Left renal cortex interstitium (tissue), 4 donors: Measurements from ENCODE around the gene LXN. TPM values are rescaled to one million over a fixed set of nuclear protein-coding genes. Genes with fewer than 3 reads are reported as not detected.

Source experiments
- DNase-seq, 4 donors: peaks; one replicate each; pipeline ENCODE4 v3.0.0-alpha.2; 2013; ENCODE audit warnings: low read depth in 4 of 4, low spot score in 2 of 4, missing footprints in 1 of 4
- polyA plus RNA-seq, 4 donors: library from polyadenylated mRNA; unstranded; fragments of 120-200 nt; gene quantifications; one replicate each; pipeline ENCODE4 v1.2.1, GENCODE V29; 2013; ENCODE audit not compliant: insufficient read length in 4 of 4

The LXN gene
- polyA plus RNA-seq, 4 donors: 27.2 to 36.1 (median 31.1) TPM

- DNase-seq: no peak
Observed at GRCh38 chr3:158678687-158679086, 6.2 kb upstream of the LXN start.

DNA sequence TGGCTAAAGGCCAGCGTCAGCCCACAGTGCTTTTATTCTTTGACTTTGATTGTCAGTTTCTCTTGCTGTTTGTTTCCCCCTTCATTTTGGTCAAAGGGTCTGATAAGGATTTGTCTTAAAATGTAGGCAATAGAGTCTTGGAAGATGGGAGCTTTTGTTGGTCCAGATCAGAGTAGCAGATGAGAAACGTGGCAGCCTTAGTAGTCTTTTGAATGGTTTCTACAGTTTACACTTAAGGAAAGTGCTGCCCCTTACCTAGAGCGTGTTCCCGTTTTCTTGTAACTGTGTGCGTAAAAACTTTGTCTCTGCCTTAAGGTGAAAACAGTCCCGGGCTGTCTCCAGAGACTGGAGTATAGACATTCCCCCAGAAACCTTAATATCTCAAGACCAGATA, 630 bp downstream of the LXN start:
- peak in 2 of 4 donors; percentile 3 to 19 for DNase-seq

DNA sequence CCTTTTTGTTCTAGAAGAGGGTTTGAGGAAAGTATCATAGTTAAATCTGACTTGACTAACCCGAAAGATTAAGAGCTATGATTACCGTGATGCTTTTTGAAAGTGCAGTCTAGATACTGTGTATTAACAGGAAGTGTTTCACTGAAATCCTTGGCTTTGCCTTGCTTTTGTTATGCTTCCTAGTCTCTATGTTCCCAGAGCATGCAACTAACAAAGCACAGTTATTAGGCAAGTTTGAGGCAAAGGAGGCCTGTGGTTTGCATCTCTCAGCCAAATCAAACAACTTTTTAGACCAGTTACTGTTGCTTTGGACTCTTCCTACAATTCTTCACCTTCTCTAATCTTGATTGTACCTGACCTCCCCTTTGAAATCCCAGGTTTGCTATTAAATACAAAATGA, 3.9 kb downstream of the LXN start:
- no peak for DNase-seq

DNA sequence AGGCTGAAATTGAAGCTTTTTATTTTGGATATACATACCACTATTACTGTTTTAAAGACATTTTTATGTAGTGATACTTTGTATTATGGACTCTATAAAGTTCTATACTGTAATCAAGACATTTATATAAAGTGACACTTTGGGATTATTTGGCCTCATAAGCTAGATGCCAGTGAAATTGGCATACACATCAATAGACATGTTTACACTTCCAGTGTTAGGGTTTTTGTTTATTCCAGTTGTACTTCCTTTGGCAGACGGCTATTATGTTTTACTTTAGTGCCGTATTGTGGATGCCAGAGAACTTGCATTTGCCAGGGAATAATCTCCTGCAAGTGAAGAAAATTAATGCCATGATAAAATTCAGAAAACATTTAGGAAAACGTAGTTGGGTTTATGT, 6.0 kb downstream of the LXN start:
- no peak for DNase-seq

- no peak for DNase-seq
Observed at GRCh38 chr3:158663832-158664231, 8.6 kb downstream of the LXN start.

DNA sequence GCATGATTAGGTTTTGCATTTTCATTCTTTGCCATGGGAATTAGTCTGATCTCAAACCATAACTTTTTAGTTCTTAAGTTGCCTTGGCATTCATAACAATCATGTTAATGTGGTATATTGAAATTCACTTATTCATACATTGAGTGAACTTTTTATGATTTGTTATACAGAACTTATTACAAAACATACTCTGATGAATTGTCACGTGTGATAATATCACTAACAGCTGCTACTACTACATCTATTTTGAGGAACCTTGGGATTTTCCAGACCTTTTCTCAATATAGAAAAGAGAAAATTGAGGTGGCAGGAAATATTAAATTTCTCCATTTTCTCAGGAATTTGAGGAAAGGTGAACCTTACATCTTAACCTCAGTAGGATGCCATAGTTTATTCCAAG, 9.2 kb downstream of the LXN start:
- DNase-seq: no peak

DNA sequence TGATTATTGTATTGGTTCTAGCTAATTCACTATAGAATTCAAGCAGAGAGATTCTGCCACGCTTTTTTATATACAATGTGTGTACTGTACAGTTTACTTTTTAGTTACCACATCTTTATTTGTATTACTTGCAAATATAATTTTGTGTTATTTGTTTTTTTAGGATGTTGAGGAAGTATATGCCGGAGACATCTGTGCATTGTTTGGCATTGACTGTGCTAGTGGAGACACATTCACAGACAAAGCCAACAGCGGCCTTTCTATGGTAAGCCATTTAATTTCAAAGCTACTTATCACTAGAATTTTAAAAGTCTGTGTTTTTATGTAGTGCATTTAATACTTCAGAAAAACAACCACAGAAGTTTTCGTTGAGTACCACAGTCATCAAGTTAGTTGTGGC, 11.7 kb downstream of the LXN start:
- no peak for DNase-seq

- peak in 1 of 4 donors; percentile 18 for DNase-seq
Observed at GRCh38 chr3:158659454-158660237, 12.8 kb downstream of the LXN start.

- DNase-seq: no peak
Observed at GRCh38 chr3:158658889-158659288, 13.6 kb downstream of the LXN start.

GRCh38 chr3:158652463-158652862, 20.0 kb downstream of the LXN start:
- DNase-seq: no peak

DNA sequence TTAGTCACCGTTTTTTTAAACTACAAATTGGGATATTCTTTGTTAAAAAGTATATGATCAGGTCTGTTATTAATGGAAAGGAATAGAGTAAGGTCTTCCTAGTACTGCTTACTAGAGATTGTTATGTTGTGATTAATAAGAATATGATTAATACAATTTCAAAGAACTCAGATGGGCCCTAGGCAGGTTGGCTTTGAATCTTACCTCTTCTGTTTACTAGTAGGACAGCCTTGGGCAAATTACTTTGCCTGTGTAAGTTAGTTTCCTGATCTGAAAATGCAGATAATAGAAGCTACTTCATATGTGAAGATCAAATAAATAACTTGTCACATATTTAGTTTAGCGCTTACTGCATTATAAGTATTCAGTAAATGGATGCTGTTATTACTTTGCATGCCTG, 21.3 kb downstream of the LXN start:
- DNase-seq: no peak

DNA sequence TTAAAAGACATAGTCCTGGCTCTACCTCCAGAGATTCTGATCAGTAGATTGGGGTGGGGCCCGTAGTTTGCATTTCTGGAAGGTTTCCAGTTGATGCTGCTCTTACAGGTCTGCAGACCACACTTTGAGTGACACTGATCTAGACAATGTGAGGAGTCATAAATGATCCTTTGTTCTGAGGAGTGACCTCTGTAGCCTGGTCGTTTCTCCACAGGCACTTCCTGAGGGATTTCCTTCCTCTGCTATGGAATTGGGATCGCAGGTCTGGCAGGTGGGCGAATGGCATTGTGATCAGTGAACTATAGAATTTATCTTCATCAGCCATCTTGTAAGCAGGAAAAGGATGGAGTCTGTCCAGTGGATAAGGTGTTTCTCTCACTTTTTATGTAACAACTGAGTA, 22.7 kb downstream of the LXN start:
- DNase-seq: no peak

- DNase-seq: peak; percentile 64 to 95 (median 80)
Observed at GRCh38 chr3:158644345-158644908, 28.0 kb downstream of the LXN start, which contains the start of gene GFM1. TSS of gene GFM1 (plus strand) at chr3:158644527. CDS start at chr3:158644635, 108 bp downstream.

- no peak for DNase-seq
Observed at GRCh38 chr3:158642474-158643210, 29.8 kb downstream of the LXN start.

DNA sequence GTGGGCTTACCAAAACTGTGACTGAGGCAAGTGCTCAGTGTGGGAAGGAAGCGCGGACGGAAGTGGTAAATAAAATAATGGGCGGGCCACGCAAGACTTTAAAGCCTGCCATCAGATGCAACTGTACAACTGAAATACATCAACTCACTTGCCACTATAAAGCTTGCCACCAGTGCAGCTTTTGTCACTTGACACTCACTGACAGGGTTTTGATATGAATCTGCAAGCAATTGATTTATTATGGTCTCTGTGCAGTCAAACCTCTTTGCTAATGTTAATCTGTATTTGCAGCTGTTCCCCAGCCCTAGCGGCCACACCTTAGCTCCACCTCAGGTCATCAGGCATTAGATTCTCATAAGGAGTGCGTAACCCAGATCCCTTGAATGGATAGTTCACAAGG, 30.4 kb downstream of the LXN start:
- no peak for DNase-seq

DNA sequence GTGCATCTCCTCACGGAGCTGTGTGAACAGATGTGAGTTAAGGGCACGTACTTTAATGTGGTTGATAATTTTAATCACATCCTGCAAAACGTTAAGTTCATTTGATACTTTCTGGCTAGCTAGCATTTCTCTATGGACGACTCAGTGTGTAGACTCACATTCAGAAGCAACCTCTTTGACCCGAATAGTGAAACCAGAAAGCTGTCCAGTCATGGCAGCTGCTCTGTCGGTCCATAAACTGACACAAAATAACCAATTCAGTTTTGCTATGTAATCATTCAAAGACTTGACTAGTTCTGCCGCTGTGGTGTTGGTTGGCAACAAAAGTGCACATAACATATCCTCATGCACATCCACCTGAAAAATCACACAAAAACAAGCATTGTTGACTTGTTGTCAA, 31.8 kb downstream of the LXN start:
- no peak for DNase-seq

DNA sequence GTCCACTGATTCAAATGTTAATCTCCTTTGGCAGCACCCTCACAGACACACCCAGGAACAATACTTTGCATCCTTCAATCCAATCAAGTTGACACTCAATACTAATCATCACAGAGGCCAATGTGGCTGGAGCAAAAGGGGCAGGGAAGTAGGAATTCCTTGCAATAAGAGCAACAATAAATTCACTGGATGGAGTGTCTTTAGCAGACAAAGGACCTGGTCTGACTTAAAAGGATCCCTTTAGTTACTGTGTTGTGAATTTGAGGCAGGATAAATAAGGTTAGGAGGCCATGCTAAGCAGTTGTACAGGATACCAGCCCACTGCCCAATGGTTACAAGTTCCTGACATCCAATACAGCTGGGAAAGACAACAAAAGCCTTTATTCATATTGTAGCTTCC, 40.5 kb downstream of the LXN start:
- DNase-seq: no peak

- no peak for DNase-seq
Observed at GRCh38 chr3:158625881-158626280, 46.6 kb downstream of the LXN start.

- no peak for DNase-seq
Observed at GRCh38 chr3:158617982-158618875, 54.2 kb downstream of the LXN start.
